CD14-positive monocyte (primary cell): ENCODE measurements around the gene NTNG1. TPM values are rescaled to one million over a fixed set of nuclear protein-coding genes. Genes with fewer than 3 reads are reported as not detected.

ENCODE experiments used
- DNase-seq, 3 donors: peaks; one replicate each; pipeline ENCODE4 v3.0.0-alpha.2; 2011 to 2022
- H2AFZ ChIP-seq: 2 replicates; pipeline ENCODE4 v1.6.0; 2012; ENCODE audit warnings: mild to moderate bottlenecking, low read depth, low read length, inconsistent platforms; ENCODE audit not compliant: insufficient read depth, poor library complexity, severe bottlenecking
- H3K27ac ChIP-seq, 2 donors: 1 replicate in 1 of 2; 2 replicates in 1 of 2; pipeline ENCODE4 v1.5.1; 2012 to 2013; ENCODE audit warnings: low read length in 2 of 2, control low read depth in 1 of 2, inconsistent platforms in 1 of 2, low read depth in 1 of 2, mild to moderate bottlenecking in 1 of 2
- H3K27me3 ChIP-seq, 2 donors: one replicate each; pipeline versions ENCODE4 v1.6.0 to v1.6.1; 2011 to 2013; ENCODE audit warnings: low read length in 2 of 2; ENCODE audit not compliant: control insufficient read depth in 2 of 2, insufficient read depth in 2 of 2
- H3K36me3 ChIP-seq, 2 donors: replicated peaks in 1 of 2; 1 replicate in 1 of 2; 2 replicates in 1 of 2; pipeline versions ENCODE4 v1.5.1 to v1.6.1; 2012 to 2013; ENCODE audit warnings: low read length in 2 of 2, control low read depth in 1 of 2, inconsistent platforms in 1 of 2, mild to moderate bottlenecking in 1 of 2; ENCODE audit not compliant: insufficient read depth in 2 of 2, control insufficient read depth in 1 of 2
- H3K4me1 ChIP-seq, 2 donors: 1 replicate in 1 of 2; 2 replicates in 1 of 2; pipeline versions ENCODE4 v1.5.1 to v1.6.1; 2012 to 2013; ENCODE audit warnings: low read length in 2 of 2, control low read depth in 1 of 2, inconsistent platforms in 1 of 2, mild to moderate bottlenecking in 1 of 2, moderate library complexity in 1 of 2; ENCODE audit not compliant: insufficient read depth in 2 of 2, control insufficient read depth in 1 of 2
- H3K4me2 ChIP-seq: replicated peaks from 2 replicates; pipeline ENCODE3; 2012; ENCODE audit warnings: low read length, moderate library complexity, mild to moderate bottlenecking; ENCODE audit not compliant: poor library complexity, severe bottlenecking; ENCODE audit errors: extremely low read depth
- H3K4me3 ChIP-seq, 3 experiments: fragments of 200-600 bp in 1 of 3; sonication (generic) in 1 of 3; replicated peaks in 1 of 3; 1 replicate in 2 of 3; 2 replicates in 1 of 3; pipeline ENCODE4 v1.5.1; 2011 to 2013; ENCODE audit warnings: low read length in 3 of 3, mild to moderate bottlenecking in 3 of 3, control low read depth in 2 of 3, low read depth in 2 of 3, inconsistent platforms in 1 of 3, moderate library complexity in 1 of 3
- H3K79me2 ChIP-seq: 2 replicates; pipeline ENCODE4 v1.6.0; 2012; ENCODE audit warnings: mild to moderate bottlenecking, control low read depth, inconsistent platforms, low read length, moderate library complexity; ENCODE audit not compliant: insufficient read depth
- H3K9ac ChIP-seq: 2 replicates; pipeline ENCODE4 v1.6.0; 2017; ENCODE audit warnings: low read length, mild to moderate bottlenecking; ENCODE audit not compliant: insufficient read depth, poor library complexity, severe bottlenecking
- H3K9me3 ChIP-seq, 2 donors: replicated peaks in 1 of 2; 1 replicate in 1 of 2; 2 replicates in 1 of 2; pipeline versions ENCODE4 v1.5.1 to v1.6.1; 2012 to 2013; ENCODE audit warnings: low read length in 2 of 2, control low read depth in 1 of 2; ENCODE audit not compliant: control insufficient read depth in 1 of 2, insufficient read depth in 1 of 2
- H4K20me1 ChIP-seq: 2 replicates; pipeline ENCODE4 v1.6.0; 2012; ENCODE audit warnings: mild to moderate bottlenecking, low read length, control low read depth, moderate library complexity; ENCODE audit not compliant: insufficient read depth
- H3K27ac Mint-ChIP-seq, 7 donors: one replicate each; pipeline ENCODE4 v1.8.0; 2020; ENCODE audit warnings: mild to moderate bottlenecking in 7 of 7, mixed read lengths in 7 of 7, moderate library complexity in 6 of 7, inconsistent platforms in 2 of 7
- H3K27me3 Mint-ChIP-seq, 3 donors: one replicate each; pipeline ENCODE4 v1.8.0; 2021 to 2022; ENCODE audit warnings: low read depth in 3 of 3, mild to moderate bottlenecking in 3 of 3, mixed read lengths in 3 of 3, moderate library complexity in 3 of 3, inconsistent platforms in 1 of 3
- H3K36me3 Mint-ChIP-seq, 2 donors: one replicate each; pipeline ENCODE4 v1.8.0; 2020; ENCODE audit warnings: mixed read lengths in 2 of 2, inconsistent platforms in 1 of 2, mild to moderate bottlenecking in 1 of 2
- H3K4me1 Mint-ChIP-seq: one replicate; pipeline ENCODE4 v1.8.0; 2020; ENCODE audit warnings: mild to moderate bottlenecking, mixed read lengths
- H3K4me3 Mint-ChIP-seq, 2 donors: one replicate each; pipeline ENCODE4 v1.8.0; 2020; ENCODE audit warnings: mild to moderate bottlenecking in 2 of 2, mixed read lengths in 2 of 2, moderate library complexity in 1 of 2
- H3K9me3 Mint-ChIP-seq, 7 donors: one replicate each; pipeline ENCODE4 v1.8.0; 2020 to 2022; ENCODE audit warnings: mixed read lengths in 7 of 7, mild to moderate bottlenecking in 6 of 7, moderate library complexity in 6 of 7, inconsistent platforms in 2 of 7
- CTCF ChIP-seq: fragments of 200-600 bp; IDR thresholded peaks from one replicate; pipeline ENCODE4 v1.8.0; 2022; ENCODE audit warnings: antibody characterized with exemption, mild to moderate bottlenecking
- WGBS: methylation state at CpG from one replicate; pipeline ENCODE4 v1.1.5; 2013; ENCODE audit warnings: missing lambda C conversion rate; ENCODE audit not compliant: insufficient coverage; 5-methylcytosine and 5-hydroxymethylcytosine counted together
- intact Hi-C, 2 donors: fragments of 100-400 bp; cut with micrococcal nuclease; formaldehyde crosslinking; loops; one replicate each; pipeline versions ENCODE4 v1.15.0 to v1.15.1; 2023
- polyA plus RNA-seq, 3 donors: library from polyadenylated mRNA; depleted of rRNA in 1 of 3; unstranded in 2 of 3; stranded (reverse) in 1 of 3; fragments of 300-500 nt in 2 of 3; fragments of >200 nt in 1 of 3; fragmentation: Illumina TruSeq in 2 of 3; gene quantifications; 1 replicate in 2 of 3; 2 replicates in 1 of 3; pipeline ENCODE4 v1.2.3, GENCODE V29; 2012 to 2021

NTNG1 gene
- polyA plus RNA-seq, 3 donors: not detected

GRCh38 chr1:107095647-107096046 lies 45.2 kb upstream of the NTNG1 start:
- H4K20me1 ChIP-seq: no peaks in the 10 kb centered on the region
- intact Hi-C loops: no loop called here
- Mint-ChIP-seq H3K27me3 (peaks cover 0 to 2% (median 1%) of the 10 kb centered on the region in 3 donors), H3K4me1 (no peaks in the 10 kb centered on the region), H3K36me3 (no peaks in the 10 kb centered on the region), H3K9me3 (peaks cover 0 to 4% (median 0%) of the 10 kb centered on the region in 7 donors), H3K27ac (no peak overlapping the region), H3K4me3 (no peak overlapping the region)
- no peaks in the 10 kb centered on the region for H3K36me3 ChIP-seq
- no peak overlapping the region for H3K9ac ChIP-seq
- no peak overlapping the region for H3K4me2 ChIP-seq
- H3K9me3 ChIP-seq: no peaks in the 10 kb centered on the region
- H3K27ac ChIP-seq: no peak overlapping the region
- no peaks in the 10 kb centered on the region for H3K79me2 ChIP-seq
- H3K4me3 ChIP-seq: no peak overlapping the region
- no peaks in the 10 kb centered on the region for H3K4me1 ChIP-seq
- H3K27me3 ChIP-seq: no peaks in the 10 kb centered on the region
- TF ChIP-seq CTCF: no peak
- no peak overlapping the region for H2AFZ ChIP-seq
- no peak for DNase-seq

- H3K27ac ChIP-seq: no peak overlapping the region
- no peak overlapping the region for H3K27ac Mint-ChIP-seq
- no peak overlapping the region for H3K4me3 ChIP-seq
- no peaks in the 10 kb centered on the region for H4K20me1 ChIP-seq
- no peaks in the 10 kb centered on the region for H3K9me3 ChIP-seq
- no peaks in the 10 kb centered on the region for H3K36me3 Mint-ChIP-seq
- no CpG with 5 or more reads among the region's 2 CpGs for WGBS
- no peak overlapping the region for H2AFZ ChIP-seq
- H3K27me3 Mint-ChIP-seq: peaks cover 0 to 2% (median 1%) of the 10 kb centered on the region in 3 donors
- DNase-seq: no peak
- H3K4me3 Mint-ChIP-seq: no peak overlapping the region
- peaks cover 0 to 2% (median 0%) of the 10 kb centered on the region in 7 donors for H3K9me3 Mint-ChIP-seq
- no peaks in the 10 kb centered on the region for H3K4me1 Mint-ChIP-seq
- no peaks in the 10 kb centered on the region for H3K36me3 ChIP-seq
- H3K4me1 ChIP-seq: no peaks in the 10 kb centered on the region
- no peak for TF ChIP-seq CTCF
- intact Hi-C loops: no loop called here
- no peak overlapping the region for H3K9ac ChIP-seq
- H3K4me2 ChIP-seq: no peak overlapping the region
- no peaks in the 10 kb centered on the region for H3K79me2 ChIP-seq
- H3K27me3 ChIP-seq: no peaks in the 10 kb centered on the region
Observed at GRCh38 chr1:107096690-107097089, 44.1 kb upstream of the NTNG1 start.
